K562 (cell line): ENCODE measurements around the gene RAP1A. TPM values are rescaled to one million over a fixed set of nuclear protein-coding genes. Genes with fewer than 3 reads are reported as not detected.

ENCODE experiments used
- FOSL1 ChIP-seq: fragments of 200-800 bp; sonication (Bioruptor generic); conservative IDR thresholded peaks from 2 replicates; pipeline ENCODE4 v1.6.1; 2016; ENCODE audit warnings: missing genetic modification characterization, missing compliant biosample characterization
- GTF2E2 ChIP-seq: fragments of 200-800 bp; sonication (Bioruptor generic); IDR thresholded peaks from 2 replicates; pipeline ENCODE4 v1.6.1; 2016; ENCODE audit warnings: missing genetic modification characterization, missing compliant biosample characterization
- KDM1A ChIP-seq, 2 experiments: fragments of 450-650 bp; IDR thresholded peaks; 2 replicates each; pipeline ENCODE4 v1.6.1; 2016; ENCODE audit warnings: mild to moderate bottlenecking in 2 of 2
- polyA plus RNA-seq, 8 experiments: library from polyadenylated mRNA; depleted of rRNA in 4 of 8; stranded (reverse) in 5 of 8; unstranded in 3 of 8; fragments of >200 nt; fragmentation: Nextera tagmentation in 2 of 8; fragmentation: Illumina TruSeq in 1 of 8; extraction: Ambion mirVana in 2 of 8; extraction: Trizol in 1 of 8; gene quantifications; 2 replicates each; pipeline versions ENCODE4 v1.2.1 to v1.2.3, GENCODE V29; 2011 to 2014; ENCODE audit warnings: inconsistent platforms in 1 of 8, missing spikeins in 1 of 8
- total RNA-seq, 7 experiments: library from RNA; depleted of rRNA in 6 of 7; stranded (reverse); fragments of >200 nt in 6 of 7; fragmentation: Illumina TruSeq in 2 of 7; extraction: Trizol in 2 of 7; gene quantifications; 2 replicates each; pipeline versions ENCODE4 v1.2.1 to v1.2.3, GENCODE V29; 2011 to 2021; ENCODE audit warnings: low replicate concordance in 1 of 7
- TF ChIP-seq, protein P1 (sequence below): sonication (generic); formaldehyde crosslinking; IDR thresholded peaks from 2 replicates; pipeline ENCODE4 v1.8.1; 2023; ENCODE audit warnings: mild to moderate bottlenecking, missing genetic modification reagents
- TF ChIP-seq, protein P2 (sequence below): fragments of 450-650 bp; formaldehyde crosslinking; conservative IDR thresholded peaks from 2 replicates; pipeline ENCODE4 v1.4.0; 2022; ENCODE audit warnings: mild to moderate bottlenecking, missing genetic modification characterization
- TF ChIP-seq, protein P3 (sequence below): fragments of 450-650 bp; IDR thresholded peaks from 2 replicates; pipeline ENCODE4 v1.6.1; 2016; ENCODE audit warnings: mild to moderate bottlenecking, moderate library complexity
- TF ChIP-seq, protein P4 (sequence below): fragments of 200-800 bp; sonication (Bioruptor generic); IDR thresholded peaks from 2 replicates; pipeline ENCODE4 v1.6.1; 2017; ENCODE audit warnings: missing genetic modification characterization, missing compliant biosample characterization

The RAP1A gene
- total and polyA plus RNA-seq, 9 of the 15 experiments (the other 6 are each of a cell fraction or from before 2014, with no cell fraction given) = 13.4 to 86.2 (median 32.5) TPM

DNA sequence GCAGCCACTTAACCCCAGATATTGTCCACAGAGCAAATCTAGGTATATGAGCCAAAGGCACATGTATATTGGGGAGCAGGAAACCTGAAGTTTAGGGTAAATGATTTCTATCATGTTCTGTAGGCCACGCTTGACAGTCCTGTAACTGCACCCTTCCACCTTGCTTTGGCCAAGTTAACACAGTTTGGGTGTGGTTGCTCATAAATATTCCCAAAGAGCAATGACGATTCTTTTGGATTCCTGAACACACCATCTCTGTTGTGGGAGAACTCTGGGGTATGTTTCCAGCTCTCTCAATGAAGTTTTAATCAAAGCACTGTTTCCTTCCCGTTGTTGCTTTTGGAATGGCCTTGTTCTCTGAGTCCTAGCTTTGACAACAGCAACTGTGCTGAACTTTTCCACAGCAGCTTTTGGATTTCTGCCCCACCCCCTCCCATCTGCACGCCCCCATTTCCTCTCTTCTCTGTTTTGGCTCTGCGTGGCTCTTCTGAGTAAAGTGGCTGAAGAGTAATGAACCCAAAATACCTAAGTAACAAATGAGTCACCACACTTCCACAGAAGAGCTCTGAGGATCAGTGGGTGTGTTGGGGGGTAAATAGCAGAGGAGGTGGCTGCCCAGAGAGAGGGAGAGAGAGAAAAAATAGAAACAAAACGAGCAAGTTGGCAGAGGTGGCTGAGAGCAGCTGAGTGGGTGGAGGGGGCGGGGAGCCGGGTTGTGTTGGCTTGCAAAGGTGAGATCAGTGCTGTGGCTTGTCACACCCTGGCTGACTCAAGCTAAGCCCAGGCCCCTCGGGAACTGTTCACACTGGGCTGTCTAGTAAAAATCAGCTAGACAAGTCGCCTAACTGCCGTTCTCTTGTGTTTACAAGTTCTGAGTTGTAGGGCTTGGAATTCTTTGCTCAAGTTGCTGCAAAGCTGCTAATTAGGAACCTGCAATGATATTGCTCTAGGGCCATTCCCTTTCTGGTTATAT, 26.9 kb upstream of the RAP1A start (continued):
- TF ChIP-seq, protein P1, sequence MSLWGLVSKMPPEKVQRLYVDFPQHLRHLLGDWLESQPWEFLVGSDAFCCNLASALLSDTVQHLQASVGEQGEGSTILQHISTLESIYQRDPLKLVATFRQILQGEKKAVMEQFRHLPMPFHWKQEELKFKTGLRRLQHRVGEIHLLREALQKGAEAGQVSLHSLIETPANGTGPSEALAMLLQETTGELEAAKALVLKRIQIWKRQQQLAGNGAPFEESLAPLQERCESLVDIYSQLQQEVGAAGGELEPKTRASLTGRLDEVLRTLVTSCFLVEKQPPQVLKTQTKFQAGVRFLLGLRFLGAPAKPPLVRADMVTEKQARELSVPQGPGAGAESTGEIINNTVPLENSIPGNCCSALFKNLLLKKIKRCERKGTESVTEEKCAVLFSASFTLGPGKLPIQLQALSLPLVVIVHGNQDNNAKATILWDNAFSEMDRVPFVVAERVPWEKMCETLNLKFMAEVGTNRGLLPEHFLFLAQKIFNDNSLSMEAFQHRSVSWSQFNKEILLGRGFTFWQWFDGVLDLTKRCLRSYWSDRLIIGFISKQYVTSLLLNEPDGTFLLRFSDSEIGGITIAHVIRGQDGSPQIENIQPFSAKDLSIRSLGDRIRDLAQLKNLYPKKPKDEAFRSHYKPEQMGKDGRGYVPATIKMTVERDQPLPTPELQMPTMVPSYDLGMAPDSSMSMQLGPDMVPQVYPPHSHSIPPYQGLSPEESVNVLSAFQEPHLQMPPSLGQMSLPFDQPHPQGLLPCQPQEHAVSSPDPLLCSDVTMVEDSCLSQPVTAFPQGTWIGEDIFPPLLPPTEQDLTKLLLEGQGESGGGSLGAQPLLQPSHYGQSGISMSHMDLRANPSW (CRISPR knock-in tag) = 0 out of 2 replicates have a peak, but pooled peaks have one; percentile 55
- TF ChIP-seq, protein P2, sequence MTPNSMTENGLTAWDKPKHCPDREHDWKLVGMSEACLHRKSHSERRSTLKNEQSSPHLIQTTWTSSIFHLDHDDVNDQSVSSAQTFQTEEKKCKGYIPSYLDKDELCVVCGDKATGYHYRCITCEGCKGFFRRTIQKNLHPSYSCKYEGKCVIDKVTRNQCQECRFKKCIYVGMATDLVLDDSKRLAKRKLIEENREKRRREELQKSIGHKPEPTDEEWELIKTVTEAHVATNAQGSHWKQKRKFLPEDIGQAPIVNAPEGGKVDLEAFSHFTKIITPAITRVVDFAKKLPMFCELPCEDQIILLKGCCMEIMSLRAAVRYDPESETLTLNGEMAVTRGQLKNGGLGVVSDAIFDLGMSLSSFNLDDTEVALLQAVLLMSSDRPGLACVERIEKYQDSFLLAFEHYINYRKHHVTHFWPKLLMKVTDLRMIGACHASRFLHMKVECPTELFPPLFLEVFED (CRISPR knock-in tag) = peak; percentile 59
- peak; percentile 83 for TF ChIP-seq FOSL1 (tag)
- TF ChIP-seq, protein P3, sequence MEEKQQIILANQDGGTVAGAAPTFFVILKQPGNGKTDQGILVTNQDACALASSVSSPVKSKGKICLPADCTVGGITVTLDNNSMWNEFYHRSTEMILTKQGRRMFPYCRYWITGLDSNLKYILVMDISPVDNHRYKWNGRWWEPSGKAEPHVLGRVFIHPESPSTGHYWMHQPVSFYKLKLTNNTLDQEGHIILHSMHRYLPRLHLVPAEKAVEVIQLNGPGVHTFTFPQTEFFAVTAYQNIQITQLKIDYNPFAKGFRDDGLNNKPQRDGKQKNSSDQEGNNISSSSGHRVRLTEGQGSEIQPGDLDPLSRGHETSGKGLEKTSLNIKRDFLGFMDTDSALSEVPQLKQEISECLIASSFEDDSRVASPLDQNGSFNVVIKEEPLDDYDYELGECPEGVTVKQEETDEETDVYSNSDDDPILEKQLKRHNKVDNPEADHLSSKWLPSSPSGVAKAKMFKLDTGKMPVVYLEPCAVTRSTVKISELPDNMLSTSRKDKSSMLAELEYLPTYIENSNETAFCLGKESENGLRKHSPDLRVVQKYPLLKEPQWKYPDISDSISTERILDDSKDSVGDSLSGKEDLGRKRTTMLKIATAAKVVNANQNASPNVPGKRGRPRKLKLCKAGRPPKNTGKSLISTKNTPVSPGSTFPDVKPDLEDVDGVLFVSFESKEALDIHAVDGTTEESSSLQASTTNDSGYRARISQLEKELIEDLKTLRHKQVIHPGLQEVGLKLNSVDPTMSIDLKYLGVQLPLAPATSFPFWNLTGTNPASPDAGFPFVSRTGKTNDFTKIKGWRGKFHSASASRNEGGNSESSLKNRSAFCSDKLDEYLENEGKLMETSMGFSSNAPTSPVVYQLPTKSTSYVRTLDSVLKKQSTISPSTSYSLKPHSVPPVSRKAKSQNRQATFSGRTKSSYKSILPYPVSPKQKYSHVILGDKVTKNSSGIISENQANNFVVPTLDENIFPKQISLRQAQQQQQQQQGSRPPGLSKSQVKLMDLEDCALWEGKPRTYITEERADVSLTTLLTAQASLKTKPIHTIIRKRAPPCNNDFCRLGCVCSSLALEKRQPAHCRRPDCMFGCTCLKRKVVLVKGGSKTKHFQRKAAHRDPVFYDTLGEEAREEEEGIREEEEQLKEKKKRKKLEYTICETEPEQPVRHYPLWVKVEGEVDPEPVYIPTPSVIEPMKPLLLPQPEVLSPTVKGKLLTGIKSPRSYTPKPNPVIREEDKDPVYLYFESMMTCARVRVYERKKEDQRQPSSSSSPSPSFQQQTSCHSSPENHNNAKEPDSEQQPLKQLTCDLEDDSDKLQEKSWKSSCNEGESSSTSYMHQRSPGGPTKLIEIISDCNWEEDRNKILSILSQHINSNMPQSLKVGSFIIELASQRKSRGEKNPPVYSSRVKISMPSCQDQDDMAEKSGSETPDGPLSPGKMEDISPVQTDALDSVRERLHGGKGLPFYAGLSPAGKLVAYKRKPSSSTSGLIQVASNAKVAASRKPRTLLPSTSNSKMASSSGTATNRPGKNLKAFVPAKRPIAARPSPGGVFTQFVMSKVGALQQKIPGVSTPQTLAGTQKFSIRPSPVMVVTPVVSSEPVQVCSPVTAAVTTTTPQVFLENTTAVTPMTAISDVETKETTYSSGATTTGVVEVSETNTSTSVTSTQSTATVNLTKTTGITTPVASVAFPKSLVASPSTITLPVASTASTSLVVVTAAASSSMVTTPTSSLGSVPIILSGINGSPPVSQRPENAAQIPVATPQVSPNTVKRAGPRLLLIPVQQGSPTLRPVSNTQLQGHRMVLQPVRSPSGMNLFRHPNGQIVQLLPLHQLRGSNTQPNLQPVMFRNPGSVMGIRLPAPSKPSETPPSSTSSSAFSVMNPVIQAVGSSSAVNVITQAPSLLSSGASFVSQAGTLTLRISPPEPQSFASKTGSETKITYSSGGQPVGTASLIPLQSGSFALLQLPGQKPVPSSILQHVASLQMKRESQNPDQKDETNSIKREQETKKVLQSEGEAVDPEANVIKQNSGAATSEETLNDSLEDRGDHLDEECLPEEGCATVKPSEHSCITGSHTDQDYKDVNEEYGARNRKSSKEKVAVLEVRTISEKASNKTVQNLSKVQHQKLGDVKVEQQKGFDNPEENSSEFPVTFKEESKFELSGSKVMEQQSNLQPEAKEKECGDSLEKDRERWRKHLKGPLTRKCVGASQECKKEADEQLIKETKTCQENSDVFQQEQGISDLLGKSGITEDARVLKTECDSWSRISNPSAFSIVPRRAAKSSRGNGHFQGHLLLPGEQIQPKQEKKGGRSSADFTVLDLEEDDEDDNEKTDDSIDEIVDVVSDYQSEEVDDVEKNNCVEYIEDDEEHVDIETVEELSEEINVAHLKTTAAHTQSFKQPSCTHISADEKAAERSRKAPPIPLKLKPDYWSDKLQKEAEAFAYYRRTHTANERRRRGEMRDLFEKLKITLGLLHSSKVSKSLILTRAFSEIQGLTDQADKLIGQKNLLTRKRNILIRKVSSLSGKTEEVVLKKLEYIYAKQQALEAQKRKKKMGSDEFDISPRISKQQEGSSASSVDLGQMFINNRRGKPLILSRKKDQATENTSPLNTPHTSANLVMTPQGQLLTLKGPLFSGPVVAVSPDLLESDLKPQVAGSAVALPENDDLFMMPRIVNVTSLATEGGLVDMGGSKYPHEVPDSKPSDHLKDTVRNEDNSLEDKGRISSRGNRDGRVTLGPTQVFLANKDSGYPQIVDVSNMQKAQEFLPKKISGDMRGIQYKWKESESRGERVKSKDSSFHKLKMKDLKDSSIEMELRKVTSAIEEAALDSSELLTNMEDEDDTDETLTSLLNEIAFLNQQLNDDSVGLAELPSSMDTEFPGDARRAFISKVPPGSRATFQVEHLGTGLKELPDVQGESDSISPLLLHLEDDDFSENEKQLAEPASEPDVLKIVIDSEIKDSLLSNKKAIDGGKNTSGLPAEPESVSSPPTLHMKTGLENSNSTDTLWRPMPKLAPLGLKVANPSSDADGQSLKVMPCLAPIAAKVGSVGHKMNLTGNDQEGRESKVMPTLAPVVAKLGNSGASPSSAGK = 0 out of 2 replicates have a peak, but pooled peaks have one; percentile 5
- TF ChIP-seq, protein P4, sequence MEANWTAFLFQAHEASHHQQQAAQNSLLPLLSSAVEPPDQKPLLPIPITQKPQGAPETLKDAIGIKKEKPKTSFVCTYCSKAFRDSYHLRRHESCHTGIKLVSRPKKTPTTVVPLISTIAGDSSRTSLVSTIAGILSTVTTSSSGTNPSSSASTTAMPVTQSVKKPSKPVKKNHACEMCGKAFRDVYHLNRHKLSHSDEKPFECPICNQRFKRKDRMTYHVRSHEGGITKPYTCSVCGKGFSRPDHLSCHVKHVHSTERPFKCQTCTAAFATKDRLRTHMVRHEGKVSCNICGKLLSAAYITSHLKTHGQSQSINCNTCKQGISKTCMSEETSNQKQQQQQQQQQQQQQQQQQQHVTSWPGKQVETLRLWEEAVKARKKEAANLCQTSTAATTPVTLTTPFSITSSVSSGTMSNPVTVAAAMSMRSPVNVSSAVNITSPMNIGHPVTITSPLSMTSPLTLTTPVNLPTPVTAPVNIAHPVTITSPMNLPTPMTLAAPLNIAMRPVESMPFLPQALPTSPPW (CRISPR knock-in tag) = peak; percentile 66
- TF ChIP-seq KDM1A (IDR thresholded peaks at IDR 0.05) = 0 out of 4 replicates have a peak, but pooled peaks of 1 of the 2 experiments have one; percentile 26
- TF ChIP-seq GTF2E2 = 0 out of 2 replicates have a peak, but pooled peaks have one; percentile 33
